Stimulated activated CD4-positive, alpha-beta T cell treated with anti-CD3 and anti-CD28 coated beads, Interleukin-4, amount 100 ng/mL, for 48 hours (primary cell): ENCODE results near the gene PREX1.

Experiments used
- DNase-seq, 2 donors: peaks; one replicate each; pipeline ENCODE4 v3.0.0-alpha.2; 2020; ENCODE audit warnings: low read depth in 2 of 2

The PREX1 gene

GRCh38 chr20:48703511-48704219, 124.1 kb downstream of the PREX1 start:
- no peak for DNase-seq

- DNase-seq = no peak
These were observed 124.7 kb downstream of the PREX1 start for GRCh38 chr20:48703107-48703506.

GRCh38 chr20:48702455-48702913, 125.3 kb downstream of the PREX1 start:
- DNase-seq = no peak

- no peak for DNase-seq
These were observed 126.1 kb downstream of the PREX1 start for GRCh38 chr20:48701702-48702101.

GRCh38 chr20:48698507-48699267, 129.1 kb downstream of the PREX1 start:
- no peak for DNase-seq

GRCh38 chr20:48697845-48698491, 129.8 kb downstream of the PREX1 start:
- DNase-seq = no peak

GRCh38 chr20:48696671-48697070, 131.1 kb downstream of the PREX1 start:
- DNase-seq = no peak

- no peak for DNase-seq
These were observed 132.1 kb downstream of the PREX1 start for GRCh38 chr20:48695738-48696137.

- DNase-seq = no peak
These were observed 132.5 kb downstream of the PREX1 start for GRCh38 chr20:48695255-48695654.

GRCh38 chr20:48694381-48694865, 133.4 kb downstream of the PREX1 start:
- no peak for DNase-seq

- no peak for DNase-seq
These were observed 136.3 kb downstream of the PREX1 start for GRCh38 chr20:48691523-48691922.

GRCh38 chr20:48690888-48691287, 136.9 kb downstream of the PREX1 start:
- no peak for DNase-seq

- no peak for DNase-seq
These were observed 137.8 kb downstream of the PREX1 start for GRCh38 chr20:48689874-48690571.

- DNase-seq = no peak
These were observed 138.4 kb downstream of the PREX1 start for GRCh38 chr20:48689388-48689787.

GRCh38 chr20:48688579-48688978, 139.2 kb downstream of the PREX1 start:
- no peak for DNase-seq

- no peak for DNase-seq
These were observed 140.5 kb downstream of the PREX1 start for GRCh38 chr20:48687117-48687800.

GRCh38 chr20:48686238-48687116, 141.3 kb downstream of the PREX1 start:
- DNase-seq = no peak

- no peak for DNase-seq
These were observed 142.5 kb downstream of the PREX1 start for GRCh38 chr20:48685300-48685699.

- no peak for DNase-seq
These were observed 143.2 kb downstream of the PREX1 start for GRCh38 chr20:48684501-48685041.
